Caco-2 (cell line): ENCODE data around the gene GNL3. TPM values are rescaled to one million over a fixed set of nuclear protein-coding genes. Genes with fewer than 3 reads are reported as not detected.

ENCODE experiments used
- BruUV-seq: library from RNA; stranded (reverse); fragments of 400-500 nt; replicated peaks from 2 replicates; lab custom pipeline; 2021; lab: Mats Ljungman, UMichigan
- CTCF ChIA-PET: fragments of 300-600 bp; sonication (Branson Sonifier 250); formaldehyde crosslinking; loops from one replicate; lab custom pipeline; 2022; ENCODE audit warnings: antibody characterized with exemption; lab: Charles Lee
- POLR2A ChIA-PET: fragments of 300-600 bp; sonication (Branson Sonifier 250); formaldehyde crosslinking; loops from one replicate; lab custom pipeline; 2022; ENCODE audit warnings: antibody characterized with exemption; lab: Charles Lee
- DNase-seq, 2 experiments: peaks; one replicate each; pipeline versions ENCODE4 v3.0.0 to v3.0.0-alpha.2; 2020 to 2022
- H3K27me3 ChIP-seq: replicated peaks from 2 replicates; pipeline ENCODE4 v1.6.0; 2011; ENCODE audit warnings: low read length; ENCODE audit not compliant: control insufficient read depth, insufficient read depth
- H3K36me3 ChIP-seq: 2 replicates; pipeline ENCODE4 v1.5.1; 2011; ENCODE audit warnings: low read length; ENCODE audit not compliant: control insufficient read depth, insufficient read depth
- H3K4me1 ChIP-seq: fragments of 250-450 bp; sonication (Bioruptor Pico); 2 replicates; pipeline ENCODE4 v1.5.1; 2020; ENCODE audit warnings: mild to moderate bottlenecking
- H3K4me3 ChIP-seq: 2 replicates; pipeline ENCODE4 v1.5.1; 2011; ENCODE audit warnings: low read depth, mild to moderate bottlenecking, control low read depth, low read length
- H3K9me3 ChIP-seq: fragments of 250-450 bp; sonication (Bioruptor Pico); 2 replicates; pipeline ENCODE4 v1.5.1; 2020; ENCODE audit warnings: mild to moderate bottlenecking, moderate library complexity
- H3K27ac Mint-ChIP-seq: one replicate; pipeline ENCODE4 v1.8.0; 2022; ENCODE audit warnings: mixed read lengths; ENCODE audit not compliant: unreplicated experiment
- H3K27me3 Mint-ChIP-seq: one replicate; pipeline ENCODE4 v1.8.0; 2022; ENCODE audit warnings: mixed read lengths; ENCODE audit not compliant: insufficient read depth, unreplicated experiment
- H3K36me3 Mint-ChIP-seq: one replicate; pipeline ENCODE4 v1.8.0; 2022; ENCODE audit warnings: mild to moderate bottlenecking, mixed read lengths; ENCODE audit not compliant: insufficient read depth, unreplicated experiment
- H3K4me1 Mint-ChIP-seq: one replicate; pipeline ENCODE4 v1.8.0; 2022; ENCODE audit warnings: low read depth, mixed read lengths; ENCODE audit not compliant: unreplicated experiment
- H3K4me3 Mint-ChIP-seq: one replicate; pipeline ENCODE4 v1.8.0; 2022; ENCODE audit warnings: mild to moderate bottlenecking, moderate library complexity, mixed read lengths; ENCODE audit not compliant: unreplicated experiment
- H3K9me3 Mint-ChIP-seq: one replicate; pipeline ENCODE4 v1.8.0; 2022; ENCODE audit warnings: mixed read lengths; ENCODE audit not compliant: unreplicated experiment
- intact Hi-C: fragments of 100-400 bp; cut with micrococcal nuclease; formaldehyde crosslinking; loops from one replicate; pipeline ENCODE4 v1.10.0; 2022; ENCODE audit not compliant: unreplicated experiment
- total RNA-seq: library from RNA; stranded (reverse); gene quantifications from 2 replicates; pipeline ENCODE4 v1.2.3, GENCODE V29; 2022
- TF ChIP-seq, protein P1 (sequence below), 2 experiments: fragments of 200-600 bp in 1 of 2; IDR thresholded peaks; 1 replicate in 1 of 2; 2 replicates in 1 of 2; pipeline versions ENCODE4 v1.5.1 to v1.8.0; 2011 to 2022; ENCODE audit warnings: antibody characterized with exemption in 1 of 2, control low read depth in 1 of 2, inconsistent platforms in 1 of 2, low read depth in 1 of 2, low read length in 1 of 2, mild to moderate bottlenecking in 1 of 2, moderate library complexity in 1 of 2; ENCODE audit not compliant: insufficient read depth in 1 of 2, severe bottlenecking in 1 of 2, unreplicated experiment in 1 of 2

The GNL3 gene
- total RNA-seq, 1 experiment from 2014 or later: 125 TPM

DNA sequence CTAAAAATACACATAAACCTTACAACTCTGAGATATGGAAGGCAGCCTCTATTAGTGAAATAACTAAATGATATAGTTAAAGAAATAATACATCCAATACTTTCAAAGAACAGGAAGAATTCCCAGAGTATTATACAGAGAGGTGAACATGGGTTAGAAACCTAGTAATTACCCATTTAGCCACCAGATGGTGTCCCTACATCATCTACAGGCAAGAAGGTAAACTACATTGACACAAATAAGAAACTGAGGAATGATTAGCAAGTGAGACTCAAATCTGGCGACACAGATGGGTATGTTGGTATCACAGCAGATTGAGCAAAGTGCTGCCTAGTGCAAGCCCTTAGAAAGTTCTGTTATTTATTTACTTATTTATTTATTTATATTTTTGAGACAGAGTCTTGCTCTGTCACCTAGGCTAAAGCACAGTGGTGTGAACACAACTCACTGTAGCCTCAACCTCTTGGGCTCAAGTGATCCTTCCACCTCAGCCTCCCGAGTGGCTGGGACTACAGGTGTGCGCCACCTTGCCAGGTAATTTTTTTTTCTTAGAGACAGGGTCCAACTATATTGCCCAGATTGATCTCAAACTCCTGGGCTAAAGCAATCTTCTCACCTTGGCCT lies 56.7 kb downstream of the GNL3 start:
- POLR2A ChIA-PET: no interaction called here
- Mint-ChIP-seq H3K36me3 (peaks cover 73% of the 10 kb centered on the region), H3K4me1 (peaks cover 11% of the 10 kb centered on the region), H3K9me3 (no peaks in the 10 kb centered on the region), H3K4me3 (no peak overlapping the region), H3K27me3 (no peaks in the 10 kb centered on the region), H3K27ac (no peak overlapping the region)
- H3K27me3 ChIP-seq: no peaks in the 10 kb centered on the region
- TF ChIP-seq, protein P1, sequence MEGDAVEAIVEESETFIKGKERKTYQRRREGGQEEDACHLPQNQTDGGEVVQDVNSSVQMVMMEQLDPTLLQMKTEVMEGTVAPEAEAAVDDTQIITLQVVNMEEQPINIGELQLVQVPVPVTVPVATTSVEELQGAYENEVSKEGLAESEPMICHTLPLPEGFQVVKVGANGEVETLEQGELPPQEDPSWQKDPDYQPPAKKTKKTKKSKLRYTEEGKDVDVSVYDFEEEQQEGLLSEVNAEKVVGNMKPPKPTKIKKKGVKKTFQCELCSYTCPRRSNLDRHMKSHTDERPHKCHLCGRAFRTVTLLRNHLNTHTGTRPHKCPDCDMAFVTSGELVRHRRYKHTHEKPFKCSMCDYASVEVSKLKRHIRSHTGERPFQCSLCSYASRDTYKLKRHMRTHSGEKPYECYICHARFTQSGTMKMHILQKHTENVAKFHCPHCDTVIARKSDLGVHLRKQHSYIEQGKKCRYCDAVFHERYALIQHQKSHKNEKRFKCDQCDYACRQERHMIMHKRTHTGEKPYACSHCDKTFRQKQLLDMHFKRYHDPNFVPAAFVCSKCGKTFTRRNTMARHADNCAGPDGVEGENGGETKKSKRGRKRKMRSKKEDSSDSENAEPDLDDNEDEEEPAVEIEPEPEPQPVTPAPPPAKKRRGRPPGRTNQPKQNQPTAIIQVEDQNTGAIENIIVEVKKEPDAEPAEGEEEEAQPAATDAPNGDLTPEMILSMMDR (IDR thresholded peaks at IDR 0.05; ENCODE audit: insufficient read depth in 1 of 2, low read depth in 1 of 2, low read length in 1 of 2, severe bottlenecking in 1 of 2, unreplicated experiment in 1 of 2): peak; percentile 62 to 76
- H3K9me3 ChIP-seq: no peaks in the 10 kb centered on the region; the same call in 1 of the 2 replicates
- H3K36me3 ChIP-seq: no peaks in the 10 kb centered on the region
- CTCF ChIA-PET: interaction anchor here (0.7 kb wide), 2 partner anchors 105 to 336 kb away, joined by 3 read pairs; no protein-coding TSS in a partner anchor
- DNase-seq: peak in 1 of 2 experiments; percentile 51
- peaks cover 7% of the 10 kb centered on the region; the same call in 1 of the 2 replicates for H3K4me1 ChIP-seq
- BruUV-seq: no TSS peak
- intact Hi-C loops: loop anchor here (1.0 kb wide), 1 partner anchor 79 kb away; no protein-coding TSS in a partner anchor
- no peak overlapping the region for H3K4me3 ChIP-seq

DNA sequence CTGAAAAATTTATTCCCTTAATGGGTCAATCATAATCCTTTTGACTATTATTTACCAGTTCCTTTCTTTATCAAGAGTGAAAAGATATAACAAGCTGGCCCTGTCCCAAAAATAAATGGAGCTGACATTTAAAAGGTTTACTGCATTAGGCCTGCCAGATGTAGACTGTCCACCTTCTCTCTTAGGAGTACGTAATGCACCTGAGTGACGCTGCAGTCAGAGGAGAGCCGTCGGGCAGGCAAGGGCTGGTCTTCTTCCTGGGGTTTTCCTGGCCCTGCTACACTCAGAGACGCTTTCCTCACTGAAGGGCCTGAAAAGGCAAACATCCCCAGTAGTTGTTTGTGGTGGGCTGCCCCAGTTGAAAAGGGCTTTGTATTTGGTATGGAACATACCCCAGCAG lies 57.3 kb downstream of the GNL3 start:
- peaks cover 11% of the 10 kb centered on the region for H3K4me1 Mint-ChIP-seq
- DNase-seq: no peak
- BruUV-seq: no TSS peak
- Histone ChIP-seq H3K27me3 (no peaks in the 10 kb centered on the region), H3K4me1 (peaks cover 7% of the 10 kb centered on the region; the same call in 1 of the 2 replicates), H3K36me3 (no peaks in the 10 kb centered on the region), H3K4me3 (no peak overlapping the region), H3K9me3 (no peaks in the 10 kb centered on the region; the same call in 1 of the 2 replicates)
- CTCF ChIA-PET: interaction anchor here (1.0 kb wide), 1 partner anchor 89 kb away, joined by 3 read pairs; no protein-coding TSS in a partner anchor
- intact Hi-C loops: no loop called here
- H3K27ac Mint-ChIP-seq: no peak overlapping the region
- no peaks in the 10 kb centered on the region for H3K27me3 Mint-ChIP-seq
- H3K9me3 Mint-ChIP-seq: no peaks in the 10 kb centered on the region
- H3K36me3 Mint-ChIP-seq: peaks cover 72% of the 10 kb centered on the region
- TF ChIP-seq, protein P1 (IDR thresholded peaks at IDR 0.05; ENCODE audit: insufficient read depth in 1 of 2, low read depth in 1 of 2, low read length in 1 of 2, severe bottlenecking in 1 of 2, unreplicated experiment in 1 of 2): no peak
- H3K4me3 Mint-ChIP-seq: no peak overlapping the region
- POLR2A ChIA-PET: no interaction called here

DNA sequence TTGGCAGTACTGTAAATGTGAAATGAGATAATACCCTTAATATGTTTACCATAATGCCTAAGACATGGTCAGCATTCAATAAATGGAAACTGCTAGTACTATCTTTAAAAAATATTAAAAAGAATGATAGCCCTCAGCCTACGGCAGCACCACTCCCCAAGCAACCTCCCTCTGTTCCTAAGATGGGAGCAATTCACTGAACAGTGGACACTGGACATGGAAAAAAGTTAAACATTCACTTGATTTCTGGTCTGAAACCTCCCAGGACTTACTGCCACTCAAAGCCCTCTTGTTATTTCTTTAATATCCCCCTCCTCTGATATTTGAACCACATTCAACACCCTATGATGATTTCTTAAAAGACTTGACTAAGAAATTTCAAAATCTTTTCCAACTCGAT lies 57.9 kb downstream of the GNL3 start:
- peaks cover 7% of the 10 kb centered on the region; the same call in 1 of the 2 replicates for H3K4me1 ChIP-seq
- no peak for DNase-seq
- no TSS peak for BruUV-seq
- no peaks in the 10 kb centered on the region; the same call in 1 of the 2 replicates for H3K9me3 ChIP-seq
- H3K27me3 ChIP-seq: no peaks in the 10 kb centered on the region
- TF ChIP-seq, protein P1 (IDR thresholded peaks at IDR 0.05; ENCODE audit: insufficient read depth in 1 of 2, low read depth in 1 of 2, low read length in 1 of 2, severe bottlenecking in 1 of 2, unreplicated experiment in 1 of 2): no peak
- no peak overlapping the region for H3K4me3 ChIP-seq
- Mint-ChIP-seq H3K36me3 (peaks cover 73% of the 10 kb centered on the region), H3K4me1 (peaks cover 11% of the 10 kb centered on the region), H3K9me3 (no peaks in the 10 kb centered on the region), H3K27ac (no peak overlapping the region), H3K27me3 (no peaks in the 10 kb centered on the region), H3K4me3 (no peak overlapping the region)
- POLR2A ChIA-PET: no interaction called here
- intact Hi-C loops: no loop called here
- CTCF ChIA-PET: interaction anchor here (1.0 kb wide), 1 partner anchor 89 kb away, joined by 3 read pairs; no protein-coding TSS in a partner anchor
- no peaks in the 10 kb centered on the region for H3K36me3 ChIP-seq

Other genes with a start within 250 kb of the GNL3 start
- 0.28 and 0.32 TPM in 2 replicates for gene SEMA3G, start 240.9 kb upstream of the GNL3 start, total RNA-seq
- gene TNNC1, start 232.0 kb upstream of the GNL3 start, total RNA-seq: 36.1 and 40.5 TPM in 2 replicates
- 61.1 and 62.2 TPM in 2 replicates for gene NISCH, start 230.4 kb upstream of the GNL3 start, total RNA-seq
- gene STAB1, start 190.7 kb upstream of the GNL3 start, total RNA-seq: 0.39 and 0.63 TPM in 2 replicates
- 212 and 214 TPM in 2 replicates for gene NT5DC2, start 152.2 kb upstream of the GNL3 start, total RNA-seq
- gene UQCC5, start 149.4 kb upstream of the GNL3 start, total RNA-seq: 35.0 and 38.6 TPM in 2 replicates
- 50.6 and 50.7 TPM in 2 replicates for gene PBRM1, start 119 bp upstream of the GNL3 start, total RNA-seq
- 30.5 and 31.4 TPM in 2 replicates for gene GLT8D1, start 19.8 kb downstream of the GNL3 start, total RNA-seq
- gene SPCS1, start 20.1 kb downstream of the GNL3 start, total RNA-seq: 141 and 153 TPM in 2 replicates
- 39.2 and 40.5 TPM in 2 replicates for gene NEK4, start 84.9 kb downstream of the GNL3 start, total RNA-seq
- gene ITIH1, start 91.6 kb downstream of the GNL3 start, total RNA-seq: 0.49 TPM in 1 of 2 replicates, not detected in the other
- gene ITIH3, start 108.8 kb downstream of the GNL3 start, total RNA-seq: 0.23 and 0.27 TPM in 2 replicates
- 3.7 and 4.1 TPM in 2 replicates for gene ITIH4, start 144.6 kb downstream of the GNL3 start, total RNA-seq
- 1.8 TPM in 1 of 2 replicates, not detected in the other for gene MUSTN1, start 149.0 kb downstream of the GNL3 start, total RNA-seq
- 13.5 and 13.9 TPM in 2 replicates for gene STIMATE, start 211.5 kb downstream of the GNL3 start, total RNA-seq